GM12873 (cell line): ENCODE results near the gene ZNF772.

Experiments used
- TF ChIP-seq, protein P1 (sequence below): IDR thresholded peaks from 2 replicates; pipeline ENCODE4 v1.5.1; 2012; ENCODE audit warnings: low read depth, mild to moderate bottlenecking, moderate library complexity, low read length, control low read depth; ENCODE audit not compliant: insufficient read depth; ENCODE audit errors: missing control alignments

The ZNF772 gene

GRCh38 chr19:57441979-57442752 lies 35.2 kb downstream of the ZNF772 start:
- TF ChIP-seq, protein P1, sequence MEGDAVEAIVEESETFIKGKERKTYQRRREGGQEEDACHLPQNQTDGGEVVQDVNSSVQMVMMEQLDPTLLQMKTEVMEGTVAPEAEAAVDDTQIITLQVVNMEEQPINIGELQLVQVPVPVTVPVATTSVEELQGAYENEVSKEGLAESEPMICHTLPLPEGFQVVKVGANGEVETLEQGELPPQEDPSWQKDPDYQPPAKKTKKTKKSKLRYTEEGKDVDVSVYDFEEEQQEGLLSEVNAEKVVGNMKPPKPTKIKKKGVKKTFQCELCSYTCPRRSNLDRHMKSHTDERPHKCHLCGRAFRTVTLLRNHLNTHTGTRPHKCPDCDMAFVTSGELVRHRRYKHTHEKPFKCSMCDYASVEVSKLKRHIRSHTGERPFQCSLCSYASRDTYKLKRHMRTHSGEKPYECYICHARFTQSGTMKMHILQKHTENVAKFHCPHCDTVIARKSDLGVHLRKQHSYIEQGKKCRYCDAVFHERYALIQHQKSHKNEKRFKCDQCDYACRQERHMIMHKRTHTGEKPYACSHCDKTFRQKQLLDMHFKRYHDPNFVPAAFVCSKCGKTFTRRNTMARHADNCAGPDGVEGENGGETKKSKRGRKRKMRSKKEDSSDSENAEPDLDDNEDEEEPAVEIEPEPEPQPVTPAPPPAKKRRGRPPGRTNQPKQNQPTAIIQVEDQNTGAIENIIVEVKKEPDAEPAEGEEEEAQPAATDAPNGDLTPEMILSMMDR, result no peak

GRCh38 chr19:57438925-57439324 lies 38.4 kb downstream of the ZNF772 start:
- TF ChIP-seq, protein P1, result peak; percentile 3

DNA sequence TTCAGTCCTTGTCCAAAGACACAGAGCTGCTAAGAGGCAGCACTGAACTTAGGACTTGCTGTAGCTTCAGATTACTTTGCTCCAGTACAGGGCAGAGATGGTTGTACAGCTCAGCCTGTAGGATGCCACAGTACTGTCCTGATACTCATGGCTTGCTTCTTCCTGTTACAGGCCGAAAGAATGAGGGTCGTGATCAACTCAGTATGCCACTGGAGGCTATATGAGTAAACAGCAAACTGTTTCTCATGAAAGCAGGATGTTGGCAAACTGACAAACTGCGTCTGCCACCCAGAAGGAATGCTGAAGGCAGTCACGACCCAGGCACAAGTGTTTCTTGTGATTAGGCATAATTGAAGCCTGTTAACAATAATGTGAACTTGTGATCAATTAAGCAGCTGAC lies 39.4 kb downstream of the ZNF772 start:
- TF ChIP-seq, protein P1, result no peak

GRCh38 chr19:57436417-57436816 lies 40.9 kb downstream of the ZNF772 start:
- TF ChIP-seq, protein P1, result no peak

GRCh38 chr19:57435062-57435978 lies 42.0 kb downstream of the ZNF772 start, which contains the start of gene ZNF749:
TSS of gene ZNF749 (plus strand) at chr19:57435325. CDS start at chr19:57435579, 254 bp downstream.
- TF ChIP-seq, protein P1, result no peak

DNA sequence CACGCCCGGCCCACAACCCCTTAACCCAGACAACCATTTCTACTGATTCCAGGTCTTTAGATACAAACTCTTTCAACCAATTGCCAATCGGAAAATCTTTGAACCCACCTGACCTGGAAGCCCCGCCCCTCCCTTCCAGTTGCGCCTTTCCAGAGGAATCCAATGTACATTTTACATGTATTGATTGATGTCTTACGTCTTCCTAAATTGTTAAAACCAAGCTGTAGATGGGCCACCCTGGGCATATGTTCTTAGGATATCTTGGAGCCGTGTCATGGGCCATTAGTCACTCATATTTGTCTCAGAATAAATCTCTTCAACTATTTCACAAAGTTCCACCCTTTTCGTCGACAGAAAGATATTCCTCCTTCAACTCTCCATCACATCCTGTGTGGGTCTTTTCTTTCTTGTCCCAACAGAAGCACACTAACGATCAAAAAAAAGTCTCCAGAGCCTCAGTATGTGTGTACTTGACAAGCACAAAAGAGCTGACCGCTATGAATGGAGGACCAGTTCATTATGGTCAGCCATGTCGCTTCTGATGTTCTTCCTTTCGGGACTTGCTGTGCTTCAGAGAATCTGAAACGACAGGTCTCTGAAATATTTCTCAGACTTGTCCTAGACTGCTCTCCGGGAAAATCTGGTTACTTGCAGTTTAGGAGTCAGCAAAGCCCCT lies 42.8 kb downstream of the ZNF772 start:
- TF ChIP-seq, protein P1, result no peak
